ENCODE measurements around the gene PTPRT.

The PTPRT gene

DNA sequence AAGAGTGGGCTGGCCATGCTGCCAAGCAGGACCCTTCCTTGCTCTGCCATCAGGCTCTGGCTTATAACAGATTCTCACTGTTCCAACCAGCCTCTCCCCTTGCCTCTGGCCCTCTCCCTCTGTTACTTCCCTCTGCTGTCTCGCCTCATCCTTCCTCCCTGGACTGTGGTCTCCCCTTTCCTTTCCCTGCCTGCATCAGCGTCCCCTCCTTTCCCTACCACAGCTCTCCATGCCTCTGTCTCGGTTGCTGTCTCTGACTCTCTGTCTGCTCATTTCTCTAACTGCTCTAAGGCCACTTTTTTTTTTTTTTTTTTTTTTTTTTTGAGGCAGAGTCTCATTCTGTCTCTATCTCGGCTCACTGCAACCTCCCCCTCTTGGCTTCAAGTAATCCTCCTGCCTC, 173.4 kb downstream of the PTPRT start:
- DNase-seq: no peak

GRCh38 chr20:43015566-43015965, 174.1 kb downstream of the PTPRT start:
- no peak for DNase-seq

GRCh38 chr20:43014206-43014605, 175.5 kb downstream of the PTPRT start:
- DNase-seq: no peak

GRCh38 chr20:43011491-43011890, 178.2 kb downstream of the PTPRT start:
- DNase-seq: no peak

GRCh38 chr20:43009532-43009931, 180.2 kb downstream of the PTPRT start:
- DNase-seq: no peak

GRCh38 chr20:43007525-43007924, 182.2 kb downstream of the PTPRT start:
- DNase-seq: no peak

- no peak for DNase-seq
These were observed 182.9 kb downstream of the PTPRT start for GRCh38 chr20:43006651-43007375.

- no peak for DNase-seq
These were observed 186.3 kb downstream of the PTPRT start for GRCh38 chr20:43003318-43003944.

- no peak for DNase-seq
These were observed 193.6 kb downstream of the PTPRT start for GRCh38 chr20:42996141-42996540.

GRCh38 chr20:42988319-42988718, 201.4 kb downstream of the PTPRT start:
- no peak for DNase-seq

DNA sequence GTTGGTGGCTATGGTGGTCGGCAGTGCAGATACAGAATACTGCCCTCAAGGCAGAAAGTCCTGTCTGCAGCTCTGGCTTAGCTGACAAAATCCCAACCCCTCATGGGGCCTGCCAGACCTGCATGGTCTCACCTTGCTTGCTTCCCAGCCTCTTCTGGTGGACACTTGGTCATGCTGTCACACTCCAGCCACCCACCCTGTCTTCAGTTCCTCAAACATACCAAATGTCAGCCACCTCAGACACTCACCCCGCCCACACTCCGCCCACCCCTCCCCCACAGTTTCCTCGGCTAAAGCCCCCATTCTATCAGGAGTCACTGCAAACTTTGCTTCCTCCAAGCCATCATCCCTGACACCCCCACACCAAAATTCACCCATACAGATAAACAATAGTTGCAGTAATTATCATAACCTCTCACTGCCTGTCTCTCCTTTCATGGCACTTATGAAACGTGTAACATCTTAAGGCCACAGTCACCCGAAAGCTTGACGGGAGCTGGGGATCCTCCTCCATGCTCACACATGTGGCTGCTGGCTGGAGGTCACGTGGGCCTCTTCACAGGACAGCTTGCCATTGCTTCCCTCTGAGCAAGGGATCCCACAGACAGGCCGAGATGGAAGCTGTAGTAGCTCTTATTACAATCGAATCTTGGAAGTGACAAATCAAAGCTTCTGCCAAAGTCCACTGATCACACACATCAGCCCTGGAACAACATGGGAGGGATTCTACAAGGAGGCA, 202.2 kb downstream of the PTPRT start:
- no peak for DNase-seq

- DNase-seq: no peak
These were observed 203.4 kb downstream of the PTPRT start for GRCh38 chr20:42986143-42986773.

DNA sequence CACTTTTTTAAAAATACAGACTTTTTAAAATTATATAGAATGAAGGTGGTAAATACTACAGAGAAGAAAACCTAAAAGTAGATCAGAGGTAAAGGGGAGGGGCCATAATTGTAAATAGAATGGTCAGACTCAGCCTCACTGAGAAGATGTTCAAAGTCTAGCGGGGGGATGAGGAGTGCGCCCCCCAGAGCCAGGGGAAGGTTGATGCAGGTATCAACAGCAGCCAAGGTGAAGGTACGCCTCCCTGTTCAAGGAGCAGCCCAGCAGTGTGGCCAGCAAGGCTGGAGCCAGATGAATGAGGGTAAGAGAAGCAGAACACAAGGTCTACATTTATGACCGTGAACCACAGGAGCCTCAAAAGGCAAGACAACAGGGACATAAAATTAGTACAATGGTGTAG, 204.1 kb downstream of the PTPRT start:
- no peak for DNase-seq

DNA sequence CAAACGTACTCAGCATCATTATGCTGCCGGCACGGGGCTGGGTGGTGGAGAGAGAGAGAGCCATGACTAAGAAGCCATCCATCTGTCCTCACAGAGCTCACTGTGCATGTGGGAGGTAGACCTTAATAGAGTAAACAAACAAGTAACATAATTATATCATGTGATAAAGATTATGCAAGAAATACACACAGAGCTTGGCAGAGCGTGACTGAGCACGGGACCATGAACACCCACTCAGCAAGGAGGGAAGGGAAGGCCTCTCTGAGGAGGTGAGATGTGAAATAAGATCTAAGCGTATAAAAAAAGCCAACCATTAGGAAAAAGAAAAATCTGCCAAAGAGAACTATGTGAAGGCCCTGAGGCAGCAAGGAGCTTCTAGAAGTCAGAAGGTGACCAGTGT, 207.5 kb downstream of the PTPRT start:
- no peak for DNase-seq

DNA sequence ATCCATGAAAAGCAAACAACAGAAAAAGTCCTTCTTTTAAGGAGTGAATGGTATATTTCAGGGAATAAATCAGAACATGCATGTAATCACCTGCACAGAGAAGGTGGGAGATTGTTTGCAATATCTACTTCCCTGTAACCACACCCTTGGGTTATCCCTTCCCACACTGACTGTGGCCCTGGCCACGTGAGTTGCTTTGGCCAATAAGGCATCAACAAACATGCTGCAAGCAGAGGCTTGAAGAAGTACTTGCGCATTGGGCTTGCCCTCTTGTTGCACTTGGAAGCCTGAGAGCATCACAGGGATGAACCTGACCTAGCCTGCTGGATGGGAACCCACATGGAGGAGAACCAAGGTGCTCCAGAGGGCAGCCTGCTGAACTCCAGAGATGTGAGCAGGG, 208.5 kb downstream of the PTPRT start:
- DNase-seq: no peak

DNA sequence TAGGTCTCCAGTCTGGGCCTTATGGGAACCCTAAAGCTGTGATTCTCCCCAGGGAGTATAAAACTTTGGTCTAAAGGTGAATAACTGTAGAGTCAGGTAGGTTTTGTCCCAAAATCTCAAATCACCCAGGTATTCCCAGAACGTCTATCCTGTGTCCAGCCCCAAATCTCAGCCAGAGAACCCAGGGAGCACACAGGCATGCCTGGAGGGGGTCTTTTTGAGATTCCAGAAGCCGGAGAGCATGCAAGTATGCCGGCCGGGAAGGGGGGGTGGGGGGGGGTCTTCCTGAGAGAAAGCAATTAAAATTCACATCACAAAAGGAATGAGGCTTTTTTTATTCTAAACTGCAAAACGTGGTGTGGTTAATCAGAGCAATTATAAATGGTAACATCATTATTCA, 210.0 kb downstream of the PTPRT start:
- DNase-seq: no peak

GRCh38 chr20:42978184-42978974, 211.3 kb downstream of the PTPRT start:
- no peak for DNase-seq

DNA sequence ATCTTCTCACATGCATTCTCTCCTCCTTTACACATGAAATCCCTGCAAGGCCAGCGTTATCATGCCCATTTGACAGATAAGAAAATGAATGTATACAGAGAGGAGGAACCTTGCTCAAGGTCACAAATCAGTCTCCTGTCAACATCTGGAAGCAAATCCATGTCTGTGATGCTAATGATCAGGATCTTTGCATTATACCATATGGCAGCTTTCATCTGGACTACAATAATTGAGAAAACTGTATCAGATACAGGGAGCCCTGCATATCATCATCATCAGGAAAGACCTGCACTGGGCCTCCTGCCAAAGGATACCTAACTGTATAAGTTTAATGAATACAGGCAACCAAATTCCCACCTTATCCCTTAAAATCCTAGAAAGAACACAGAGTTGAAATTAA, 213.7 kb downstream of the PTPRT start:
- DNase-seq: no peak

DNA sequence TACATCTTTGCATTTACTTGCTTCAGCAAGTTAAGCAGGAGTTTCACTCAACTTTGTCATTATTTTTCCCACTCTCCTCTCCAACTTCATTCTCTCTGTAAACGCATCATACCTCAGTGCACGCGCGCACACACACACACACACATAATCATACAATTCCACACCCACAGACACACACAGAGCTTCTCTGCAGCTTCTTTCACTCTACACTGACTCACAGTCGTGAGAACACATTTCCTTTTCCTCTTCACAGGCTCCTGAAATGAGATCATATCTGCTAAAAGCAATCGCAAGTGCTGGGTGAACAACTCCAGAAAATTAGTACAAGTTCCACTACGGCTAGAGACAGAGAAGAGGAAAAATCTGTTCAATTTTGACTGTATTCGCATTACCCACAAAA, 215.4 kb downstream of the PTPRT start:
- no peak for DNase-seq

- DNase-seq: no peak
These were observed 217.1 kb downstream of the PTPRT start for GRCh38 chr20:42972591-42972990.

DNA sequence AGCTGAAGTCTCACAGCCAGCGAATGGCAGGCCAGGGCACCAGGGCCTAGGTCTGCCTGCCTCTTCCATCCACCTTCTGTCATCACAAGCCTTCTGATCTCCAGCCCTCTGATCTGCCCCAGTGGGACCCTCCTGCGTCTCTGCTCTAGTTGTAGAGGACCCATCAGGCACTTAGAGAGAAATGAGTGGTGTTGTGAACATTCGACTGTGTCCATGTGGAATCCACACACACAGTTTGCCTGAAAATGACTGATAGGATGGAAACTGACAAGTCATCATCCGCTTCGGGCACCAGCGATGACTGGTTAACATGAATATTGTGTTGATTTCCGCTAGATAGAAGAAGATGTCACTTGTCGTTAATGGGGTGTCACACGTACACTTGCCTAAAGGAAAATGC, 221.0 kb downstream of the PTPRT start:
- DNase-seq: no peak

DNA sequence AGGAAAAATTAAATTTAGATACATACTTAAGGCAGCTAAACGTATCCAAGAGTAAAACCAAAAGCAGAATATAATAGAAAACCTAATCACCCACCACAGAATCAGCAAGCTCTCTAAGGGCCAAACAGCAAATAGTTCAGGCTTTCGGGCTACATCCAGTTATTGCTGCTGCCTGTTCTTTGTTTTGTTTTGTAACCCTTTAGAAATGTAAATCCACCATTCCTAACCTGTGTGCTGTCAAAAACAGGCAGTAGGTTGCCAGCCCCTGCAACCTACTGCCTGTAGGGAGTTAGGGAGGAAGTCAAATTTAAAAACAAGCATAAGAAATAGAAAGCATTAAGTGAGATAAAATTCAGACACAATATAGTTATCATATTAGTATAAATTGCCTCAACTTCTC, 225.9 kb downstream of the PTPRT start:
- no peak for DNase-seq

GRCh38 chr20:42961771-42962170, 227.9 kb downstream of the PTPRT start:
- DNase-seq: no peak

Measured in CD4-positive, alpha-beta T cell treated with Interleukin-1 beta for 1 hour (primary cell).